Sigmoid colon (tissue), 7 donors: ENCODE results near the gene FYB1. TPM values are rescaled to one million over a fixed set of nuclear protein-coding genes. Genes with fewer than 3 reads are reported as not detected.

Experiments
- DNase-seq: peaks from one replicate; pipeline ENCODE4 v3.0.0-alpha.2; 2019
- H3K27ac ChIP-seq, 4 donors: fragments of 200-600 bp; sonication (generic); one replicate each; pipeline ENCODE4 v1.5.1; 2016 to 2019; ENCODE audit warnings: mild to moderate bottlenecking in 1 of 4
- H3K27me3 ChIP-seq, 3 donors: fragments of 200-600 bp; sonication (generic); one replicate each; pipeline ENCODE4 v1.5.1; 2019; ENCODE audit warnings: mild to moderate bottlenecking in 1 of 3
- H3K36me3 ChIP-seq, 4 donors: fragments of 200-600 bp; sonication (generic); one replicate each; pipeline ENCODE4 v1.5.1; 2016 to 2019
- H3K4me1 ChIP-seq, 4 donors: fragments of 200-600 bp; sonication (generic); one replicate each; pipeline ENCODE4 v1.5.1; 2017 to 2019
- H3K4me3 ChIP-seq, 4 donors: fragments of 200-600 bp; sonication (generic); one replicate each; pipeline ENCODE4 v1.5.1; 2017 to 2019; ENCODE audit warnings: mild to moderate bottlenecking in 2 of 4, moderate library complexity in 1 of 4
- H3K9me3 ChIP-seq, 4 donors: fragments of 200-600 bp in 3 of 4; sonication (generic) in 3 of 4; one replicate each; pipeline versions ENCODE4 v1.5.1 to v1.6.1; 2013 to 2019
- EP300 ChIP-seq, 4 donors: sonication (generic); formaldehyde crosslinking; IDR thresholded peaks; one replicate each; pipeline ENCODE4 v1.6.1; 2017; ENCODE audit warnings: antibody characterized with exemption in 4 of 4
- POLR2A ChIP-seq, 2 donors: fragments of 450-650 bp; IDR thresholded peaks; one replicate each; pipeline ENCODE4 v1.6.1; 2016; ENCODE audit warnings: antibody characterized with exemption in 2 of 2, mild to moderate bottlenecking in 2 of 2, moderate library complexity in 2 of 2
- POLR2AphosphoS5 ChIP-seq, 4 donors: sonication (generic); formaldehyde crosslinking; IDR thresholded peaks; one replicate each; pipeline ENCODE4 v1.6.1; 2017; ENCODE audit warnings: antibody characterized with exemption in 4 of 4
- WGBS, 2 donors: extraction: QIAGEN DNeasy Blood & Tissue Kit; methylation state at CpG; one replicate each; pipeline ENCODE4 v1.1.7; 2013; 5-methylcytosine and 5-hydroxymethylcytosine counted together
- intact Hi-C: fragments of 100-400 bp; cut with DNase I; formaldehyde crosslinking; loops from one replicate; pipeline ENCODE4 v1.15.1; 2023
- polyA plus RNA-seq, 3 donors: library from polyadenylated mRNA; stranded (reverse); fragments of 200-250 nt; gene quantifications; one replicate each; pipeline ENCODE4 v1.2.3, GENCODE V29; 2013
- total RNA-seq, 4 donors: library from RNA; depleted of rRNA; stranded (reverse); fragments of >200 nt; gene quantifications; one replicate each; pipeline ENCODE4 v1.1.0, GENCODE V29; 2016
- TF ChIP-seq, protein P1 (sequence below), 4 experiments: fragments of 450-650 bp in 3 of 4; fragments of 200-600 bp in 1 of 4; IDR thresholded peaks; one replicate each; pipeline ENCODE4 v1.5.1; 2016 to 2019; ENCODE audit warnings: antibody characterized with exemption in 4 of 4, mild to moderate bottlenecking in 3 of 4, moderate library complexity in 2 of 4
- donor health status: healthy with polysubstance abuse.
- donor health status: Bipolar disorder and iron deficiency.
- donor health status: healthy.

Gene FYB1
- total and polyA plus RNA-seq, 7 donors, result 2.8 to 18.2 (median 11.1) TPM

DNA sequence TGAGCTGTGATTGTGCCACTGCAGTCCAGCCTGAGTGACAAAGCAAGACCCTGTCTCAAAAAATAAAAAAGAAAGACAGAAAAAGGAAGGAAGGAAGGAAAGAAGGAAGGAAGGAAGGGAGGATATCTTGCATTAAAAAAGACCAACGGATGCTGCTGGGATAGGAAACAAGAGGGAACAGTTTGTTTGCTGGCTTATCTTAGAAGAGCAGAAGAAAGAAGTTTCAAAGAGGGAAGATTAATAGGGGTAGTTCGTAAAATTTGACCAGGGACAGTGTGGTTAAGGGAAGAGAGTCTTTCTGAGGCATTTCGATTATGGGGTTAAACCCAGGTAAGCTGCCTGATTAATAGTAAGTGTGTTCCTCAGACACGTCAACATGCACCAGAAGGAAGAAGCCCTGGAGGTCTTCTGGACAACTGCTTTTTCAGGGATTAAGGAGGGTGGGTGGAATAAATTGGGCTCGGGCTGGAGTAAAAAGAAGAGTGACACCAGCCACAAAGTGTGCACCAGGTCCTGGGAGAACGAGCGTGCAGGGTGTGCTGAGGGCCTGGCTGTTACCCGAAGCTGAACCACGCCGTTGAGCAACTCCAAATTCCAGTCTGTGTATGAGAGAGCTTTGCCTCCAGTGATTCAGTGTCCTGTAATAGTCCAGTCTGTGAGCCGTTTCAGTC, 24.8 kb downstream of the FYB1 start:
- TF ChIP-seq POLR2A (IDR thresholded peaks at IDR 0.05) (no peak), EP300 (IDR thresholded peaks at IDR 0.05) (no peak)
- Histone ChIP-seq H3K36me3 (no peaks in the 10 kb centered on the region), H3K27me3 (no peaks in the 10 kb centered on the region), H3K4me3 (no peak overlapping the region), H3K27ac (no peak overlapping the region), H3K4me1 (no peaks in the 10 kb centered on the region), H3K9me3 (no peaks in the 10 kb centered on the region)
- 58 to 71% methylated on average over 11 of the region's 11 CpGs for WGBS, 2 donors
- intact Hi-C loops, result no loop called here
- no peak for DNase-seq

DNA sequence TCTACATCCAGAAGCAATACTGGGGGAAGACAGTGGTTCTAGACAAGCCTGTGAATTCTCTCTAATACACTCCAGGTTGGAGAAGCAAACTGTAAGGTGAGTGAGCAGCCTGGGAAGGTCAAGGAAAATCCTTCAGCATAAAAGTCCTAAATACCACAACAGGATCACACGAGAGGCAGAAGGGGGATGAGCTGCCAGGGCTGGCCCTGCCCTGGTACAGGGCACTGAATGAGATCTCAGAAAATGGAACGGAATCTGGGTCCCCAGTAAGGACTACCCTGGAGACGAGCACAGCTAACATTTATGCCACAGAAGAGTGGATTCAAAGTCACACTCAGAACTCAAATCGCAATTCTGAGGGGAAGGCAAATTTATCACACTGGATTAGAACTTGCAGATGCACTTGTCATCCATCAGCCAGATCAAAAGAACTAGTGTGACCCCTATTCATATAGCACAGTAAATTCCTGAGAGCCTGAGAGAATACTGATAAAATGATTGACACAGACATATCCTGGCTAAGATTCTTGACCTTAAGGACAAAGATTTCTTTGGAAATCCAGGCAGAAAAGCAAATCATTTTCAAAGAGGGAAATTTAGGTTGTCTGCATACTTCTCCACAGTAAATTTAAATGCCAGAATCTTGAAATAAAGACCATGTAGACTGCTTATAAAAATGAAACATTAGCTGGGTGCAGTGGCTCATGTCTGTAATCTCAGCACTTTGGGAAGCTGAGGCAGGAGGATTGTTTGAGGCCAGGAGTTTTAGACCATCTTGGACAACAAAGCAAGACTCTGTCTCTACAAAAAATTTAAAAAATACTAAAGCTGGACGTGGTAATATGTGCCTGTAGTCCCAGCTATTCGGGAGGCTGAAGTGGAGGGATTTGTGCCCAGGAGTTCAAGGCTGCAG, 25.6 kb downstream of the FYB1 start:
- no peaks in the 10 kb centered on the region for H3K27me3 ChIP-seq
- H3K4me3 ChIP-seq, result no peak overlapping the region
- no peaks in the 10 kb centered on the region for H3K9me3 ChIP-seq
- no peaks in the 10 kb centered on the region for H3K4me1 ChIP-seq
- intact Hi-C loops, result no loop called here
- no peak overlapping the region for H3K27ac ChIP-seq
- TF ChIP-seq, protein P1, sequence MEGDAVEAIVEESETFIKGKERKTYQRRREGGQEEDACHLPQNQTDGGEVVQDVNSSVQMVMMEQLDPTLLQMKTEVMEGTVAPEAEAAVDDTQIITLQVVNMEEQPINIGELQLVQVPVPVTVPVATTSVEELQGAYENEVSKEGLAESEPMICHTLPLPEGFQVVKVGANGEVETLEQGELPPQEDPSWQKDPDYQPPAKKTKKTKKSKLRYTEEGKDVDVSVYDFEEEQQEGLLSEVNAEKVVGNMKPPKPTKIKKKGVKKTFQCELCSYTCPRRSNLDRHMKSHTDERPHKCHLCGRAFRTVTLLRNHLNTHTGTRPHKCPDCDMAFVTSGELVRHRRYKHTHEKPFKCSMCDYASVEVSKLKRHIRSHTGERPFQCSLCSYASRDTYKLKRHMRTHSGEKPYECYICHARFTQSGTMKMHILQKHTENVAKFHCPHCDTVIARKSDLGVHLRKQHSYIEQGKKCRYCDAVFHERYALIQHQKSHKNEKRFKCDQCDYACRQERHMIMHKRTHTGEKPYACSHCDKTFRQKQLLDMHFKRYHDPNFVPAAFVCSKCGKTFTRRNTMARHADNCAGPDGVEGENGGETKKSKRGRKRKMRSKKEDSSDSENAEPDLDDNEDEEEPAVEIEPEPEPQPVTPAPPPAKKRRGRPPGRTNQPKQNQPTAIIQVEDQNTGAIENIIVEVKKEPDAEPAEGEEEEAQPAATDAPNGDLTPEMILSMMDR (IDR thresholded peaks at IDR 0.05), result no peak
- TF ChIP-seq EP300 (IDR thresholded peaks at IDR 0.05) (no peak), POLR2A (IDR thresholded peaks at IDR 0.05) (no peak), POLR2AphosphoS5 (IDR thresholded peaks at IDR 0.05) (no peak)
- 69 to 72% methylated on average over 6 of the region's 6 CpGs for WGBS, 2 donors
- H3K36me3 ChIP-seq, result no peaks in the 10 kb centered on the region
- DNase-seq, result no peak

DNA sequence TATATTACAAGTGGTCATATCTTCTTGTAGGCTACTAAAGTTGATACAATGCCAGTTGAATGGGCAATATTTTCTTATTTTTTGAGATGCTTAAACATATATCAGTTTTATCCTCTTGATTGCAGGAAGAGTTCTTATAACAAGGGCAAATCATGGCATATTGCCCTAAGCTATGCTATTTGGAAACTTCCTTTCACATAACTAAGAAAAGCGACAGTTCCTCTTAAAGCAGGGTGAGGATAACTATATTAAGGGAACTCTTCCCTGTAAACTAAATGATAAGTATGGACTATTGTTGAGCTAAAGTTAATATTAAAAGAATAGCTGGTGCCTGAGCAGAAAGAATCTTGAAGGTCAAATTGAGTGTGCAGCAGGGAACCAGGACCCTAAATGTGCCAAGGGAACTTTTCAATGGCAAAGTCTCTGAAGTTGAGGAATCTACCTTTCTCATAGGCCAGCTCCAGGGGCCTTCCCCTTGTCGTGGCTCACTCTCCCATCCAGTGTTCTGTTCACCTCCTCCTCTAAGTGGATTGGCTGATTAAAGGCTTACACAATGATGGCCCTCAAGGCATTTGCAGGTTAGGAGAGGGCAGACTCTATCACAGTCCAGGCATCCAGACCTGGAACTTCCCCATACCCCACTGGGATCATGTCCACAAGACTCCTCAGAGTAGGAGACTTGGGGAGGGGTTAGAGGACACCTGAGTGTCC, 26.8 kb downstream of the FYB1 start:
- no peaks in the 10 kb centered on the region for H3K36me3 ChIP-seq
- H3K27ac ChIP-seq, result no peak overlapping the region
- no peaks in the 10 kb centered on the region for H3K27me3 ChIP-seq
- H3K4me1 ChIP-seq, result no peaks in the 10 kb centered on the region
- TF ChIP-seq, protein P1 (IDR thresholded peaks at IDR 0.05), result no peak
- TF ChIP-seq POLR2A (IDR thresholded peaks at IDR 0.05) (no peak), EP300 (IDR thresholded peaks at IDR 0.05) (no peak), POLR2AphosphoS5 (IDR thresholded peaks at IDR 0.05) (no peak)
- no peak for DNase-seq
- WGBS, 2 donors, result 37 to 72% methylated on average over 2 of the region's 2 CpGs
- no peak overlapping the region for H3K4me3 ChIP-seq
- no peaks in the 10 kb centered on the region for H3K9me3 ChIP-seq
- intact Hi-C loops, result no loop called here

DNA sequence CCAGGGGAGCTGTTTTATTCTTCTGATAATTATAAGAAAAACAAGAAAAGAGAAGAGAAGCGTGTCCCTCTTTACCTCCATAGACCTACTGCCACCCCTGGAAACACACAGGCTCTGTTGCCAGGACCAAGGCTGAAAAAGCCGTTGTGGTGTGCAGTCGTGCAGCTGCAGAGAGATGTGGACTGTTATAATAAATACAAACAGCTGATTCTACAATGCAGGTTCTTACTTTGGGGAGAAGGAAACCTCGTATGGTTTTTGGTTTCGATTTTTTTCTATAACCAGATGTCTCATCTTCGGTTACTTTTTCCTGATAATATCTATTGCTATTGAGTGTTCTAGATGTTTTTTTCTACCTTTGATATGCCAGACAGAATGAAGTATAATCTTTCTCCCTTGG, 28.1 kb downstream of the FYB1 start:
- no peak for DNase-seq
- intact Hi-C loops, result no loop called here
- H3K4me1 ChIP-seq, result no peaks in the 10 kb centered on the region
- no peak for TF ChIP-seq EP300 (IDR thresholded peaks at IDR 0.05)
- TF ChIP-seq POLR2A (IDR thresholded peaks at IDR 0.05), result no peak
- TF ChIP-seq, protein P1 (IDR thresholded peaks at IDR 0.05), result no peak
- no peak for TF ChIP-seq POLR2AphosphoS5 (IDR thresholded peaks at IDR 0.05)
- no peak overlapping the region for H3K4me3 ChIP-seq
- WGBS, 2 donors, result 26 to 35% methylated on average over 6 of the region's 6 CpGs
- no peaks in the 10 kb centered on the region for H3K9me3 ChIP-seq
- H3K27ac ChIP-seq, result no peak overlapping the region
- H3K27me3 ChIP-seq, result no peaks in the 10 kb centered on the region
- no peaks in the 10 kb centered on the region for H3K36me3 ChIP-seq
